NT2/D1 (cell line): ENCODE measurements around the gene SIRT4.

Source experiments
- DNase-seq: peaks from one replicate; pipeline ENCODE4 v3.0.0-alpha.2; 2011; ENCODE audit warnings: low read depth, low spot score
- H3K27me3 ChIP-seq: 2 replicates; pipeline ENCODE4 v1.6.0; 2011; ENCODE audit warnings: mild to moderate bottlenecking; ENCODE audit not compliant: insufficient read length, insufficient read depth
- H3K36me3 ChIP-seq: 2 replicates; pipeline ENCODE4 v1.6.1; 2011; ENCODE audit warnings: mild to moderate bottlenecking, low read length, mixed read lengths; ENCODE audit not compliant: insufficient read depth, insufficient read length
- H3K4me1 ChIP-seq: 2 replicates; pipeline ENCODE4 v1.5.1; 2011; ENCODE audit not compliant: insufficient read depth, insufficient read length
- H3K4me3 ChIP-seq: 2 replicates; pipeline ENCODE4 v1.5.1; 2011; ENCODE audit warnings: low read depth; ENCODE audit not compliant: insufficient read length
- H3K9ac ChIP-seq: 2 replicates; pipeline ENCODE4 v1.6.0; 2011; ENCODE audit warnings: low read depth; ENCODE audit not compliant: insufficient read length
- H3K9me3 ChIP-seq: 2 replicates; pipeline ENCODE4 v1.5.1; 2011; ENCODE audit warnings: mild to moderate bottlenecking, low read length; ENCODE audit not compliant: insufficient read depth
- SUZ12 ChIP-seq: IDR thresholded peaks from 2 replicates; pipeline ENCODE4 v1.6.1; 2011; ENCODE audit not compliant: insufficient read length, insufficient read depth; ENCODE audit errors: extremely low read depth
- YY1 ChIP-seq: IDR thresholded peaks from 2 replicates; pipeline ENCODE4 v1.6.1; 2011; ENCODE audit not compliant: insufficient read length, insufficient read depth
- ZNF274 ChIP-seq: IDR thresholded peaks from 2 replicates; pipeline ENCODE4 v1.6.1; 2011; ENCODE audit warnings: mild to moderate bottlenecking, low read depth, low read length

SIRT4 gene

DNA sequence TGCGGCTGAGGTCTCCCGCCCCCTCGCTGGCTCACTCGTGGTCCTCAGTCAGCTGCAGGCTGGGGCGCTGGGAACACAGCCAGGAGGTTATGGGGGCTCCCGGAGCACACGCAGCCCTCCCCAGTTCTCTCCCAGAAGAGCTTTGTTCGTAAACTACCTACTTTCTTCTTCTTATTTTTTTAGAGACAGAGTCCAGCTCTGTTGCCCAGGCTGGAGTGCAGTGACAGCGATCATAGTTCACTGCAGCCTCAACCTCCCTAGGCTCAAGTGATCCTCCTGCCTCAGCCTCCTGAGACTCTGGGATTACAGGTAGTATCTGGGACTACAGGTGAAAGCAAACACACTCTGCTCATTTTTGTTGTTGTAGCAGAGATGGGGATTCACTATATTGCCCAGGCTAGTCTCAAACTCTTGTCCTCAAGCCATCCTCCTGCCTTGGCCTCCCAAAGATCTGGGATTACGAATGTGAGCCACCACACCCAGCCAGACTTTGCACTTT is 41.0 kb downstream of the SIRT4 start:
- Histone ChIP-seq H3K4me1 (peaks cover 9% of the 10 kb centered on the region), H3K9me3 (peaks cover 7% of the 10 kb centered on the region), H3K9ac (no peak overlapping the region), H3K4me3 (no peak overlapping the region), H3K27me3 (no peaks in the 10 kb centered on the region), H3K36me3 (peaks cover 55% of the 10 kb centered on the region)
- DNase-seq, result no peak
- TF ChIP-seq YY1 (no peak), SUZ12 (no peak), ZNF274 (no peak)

DNA sequence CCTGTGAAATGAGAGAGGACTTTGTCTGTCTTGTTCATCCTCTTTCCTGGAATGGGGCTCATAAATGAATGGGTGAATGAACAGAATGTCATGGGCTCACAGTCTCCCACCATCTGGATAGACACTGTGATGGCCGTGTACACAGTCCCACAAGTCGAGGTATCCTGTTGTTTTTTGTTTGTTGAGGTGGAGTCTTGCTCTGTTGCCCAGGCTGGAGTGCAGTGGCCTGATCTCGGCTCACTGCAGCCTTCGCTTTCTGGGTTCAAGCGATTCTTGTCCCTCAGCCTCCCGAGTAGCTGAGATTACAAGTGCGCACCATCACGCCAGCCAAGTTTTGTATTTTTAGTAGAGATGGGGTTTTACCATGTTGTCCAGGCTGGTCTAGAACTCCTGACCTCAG is 41.6 kb downstream of the SIRT4 start:
- Histone ChIP-seq H3K9ac (no peak overlapping the region), H3K27me3 (no peaks in the 10 kb centered on the region), H3K4me3 (no peak overlapping the region), H3K4me1 (peaks cover 9% of the 10 kb centered on the region), H3K9me3 (0 out of 2 replicates have a peak, but pooled peaks cover under 1% of the 10 kb centered on the region), H3K36me3 (peaks cover 57% of the 10 kb centered on the region)
- TF ChIP-seq YY1 (no peak), SUZ12 (no peak), ZNF274 (no peak)
- no peak for DNase-seq

DNA sequence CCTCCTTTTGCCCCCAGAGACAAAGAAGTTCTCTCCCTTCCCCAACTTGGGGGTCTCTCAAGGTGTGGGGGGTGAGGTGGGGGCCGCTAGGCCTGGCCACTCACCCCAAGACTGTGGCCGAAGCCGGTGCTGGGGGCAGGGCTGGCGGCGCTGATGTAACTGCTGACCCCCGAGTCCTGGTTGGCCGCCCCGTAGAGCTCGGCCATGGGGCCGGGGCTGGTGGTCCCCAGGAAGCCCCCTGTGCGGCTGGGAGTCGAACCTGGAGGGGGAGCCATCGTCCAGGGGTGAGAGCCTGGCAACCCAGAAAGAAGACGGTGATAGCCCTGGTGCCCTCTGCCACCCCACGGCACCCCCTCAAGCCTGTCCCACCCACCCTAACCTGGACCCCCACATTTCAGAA is 43.9 kb downstream of the SIRT4 start:
- Histone ChIP-seq H3K4me1 (peaks cover 9% of the 10 kb centered on the region), H3K36me3 (peaks cover 76% of the 10 kb centered on the region), H3K27me3 (no peaks in the 10 kb centered on the region), H3K9me3 (no peaks in the 10 kb centered on the region), H3K9ac (no peak overlapping the region), H3K4me3 (no peak overlapping the region)
- DNase-seq, result no peak
- TF ChIP-seq SUZ12, result no peak
- no peak for TF ChIP-seq YY1
- no peak for TF ChIP-seq ZNF274

DNA sequence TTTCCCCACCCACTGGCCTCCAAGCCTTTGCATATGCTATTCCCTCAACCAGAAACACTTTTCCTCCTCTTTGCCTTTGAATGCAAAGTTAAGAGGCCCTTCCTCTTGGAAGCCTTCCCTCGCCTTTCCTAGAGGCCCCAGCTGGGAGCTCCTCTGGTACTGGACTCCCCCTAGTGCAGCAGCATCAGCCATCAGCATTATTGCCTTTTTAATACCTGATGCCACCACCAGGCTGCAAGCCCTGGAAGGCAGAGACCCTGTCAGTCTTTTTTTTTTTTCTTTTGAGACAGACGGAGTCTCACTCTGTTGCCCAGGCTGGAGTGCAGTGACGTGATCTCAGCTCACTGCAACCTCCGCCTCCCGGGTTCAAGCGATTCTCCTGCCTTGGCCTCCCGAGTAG is 44.6 kb downstream of the SIRT4 start:
- no peak for DNase-seq
- H3K4me3 ChIP-seq, result no peak overlapping the region
- H3K36me3 ChIP-seq, result peaks cover 80% of the 10 kb centered on the region
- no peaks in the 10 kb centered on the region for H3K27me3 ChIP-seq
- H3K9me3 ChIP-seq, result no peaks in the 10 kb centered on the region
- TF ChIP-seq YY1 (no peak), ZNF274 (no peak), SUZ12 (no peak)
- no peak overlapping the region for H3K9ac ChIP-seq
- H3K4me1 ChIP-seq, result peaks cover 9% of the 10 kb centered on the region

DNA sequence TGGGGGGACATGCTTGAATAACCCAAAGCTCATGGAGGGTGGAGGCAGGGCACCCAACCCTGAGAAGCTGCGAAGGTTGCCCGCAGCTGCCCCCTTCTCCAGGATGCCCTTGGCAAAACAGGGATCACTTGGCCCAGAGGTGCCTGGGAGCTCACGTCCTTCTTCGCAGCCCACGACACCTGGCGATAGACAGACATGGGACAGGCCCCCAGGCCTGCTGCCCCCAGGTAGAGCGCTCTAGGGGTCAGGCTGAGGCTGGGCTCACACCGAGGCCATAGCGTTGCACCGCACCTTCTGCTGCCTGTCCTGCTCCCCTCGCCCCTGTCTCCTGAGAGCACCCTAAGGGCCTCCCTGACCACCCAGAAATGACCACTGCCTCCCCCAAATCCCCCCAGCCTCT is 45.6 kb downstream of the SIRT4 start:
- no peaks in the 10 kb centered on the region for H3K27me3 ChIP-seq
- DNase-seq, result no peak
- TF ChIP-seq SUZ12, result no peak
- TF ChIP-seq ZNF274, result no peak
- TF ChIP-seq YY1, result no peak
- peaks cover 82% of the 10 kb centered on the region for H3K36me3 ChIP-seq
- H3K9me3 ChIP-seq, result no peaks in the 10 kb centered on the region
- peaks cover 3% of the 10 kb centered on the region for H3K4me1 ChIP-seq
- H3K9ac ChIP-seq, result no peak overlapping the region
- H3K4me3 ChIP-seq, result no peak overlapping the region

DNA sequence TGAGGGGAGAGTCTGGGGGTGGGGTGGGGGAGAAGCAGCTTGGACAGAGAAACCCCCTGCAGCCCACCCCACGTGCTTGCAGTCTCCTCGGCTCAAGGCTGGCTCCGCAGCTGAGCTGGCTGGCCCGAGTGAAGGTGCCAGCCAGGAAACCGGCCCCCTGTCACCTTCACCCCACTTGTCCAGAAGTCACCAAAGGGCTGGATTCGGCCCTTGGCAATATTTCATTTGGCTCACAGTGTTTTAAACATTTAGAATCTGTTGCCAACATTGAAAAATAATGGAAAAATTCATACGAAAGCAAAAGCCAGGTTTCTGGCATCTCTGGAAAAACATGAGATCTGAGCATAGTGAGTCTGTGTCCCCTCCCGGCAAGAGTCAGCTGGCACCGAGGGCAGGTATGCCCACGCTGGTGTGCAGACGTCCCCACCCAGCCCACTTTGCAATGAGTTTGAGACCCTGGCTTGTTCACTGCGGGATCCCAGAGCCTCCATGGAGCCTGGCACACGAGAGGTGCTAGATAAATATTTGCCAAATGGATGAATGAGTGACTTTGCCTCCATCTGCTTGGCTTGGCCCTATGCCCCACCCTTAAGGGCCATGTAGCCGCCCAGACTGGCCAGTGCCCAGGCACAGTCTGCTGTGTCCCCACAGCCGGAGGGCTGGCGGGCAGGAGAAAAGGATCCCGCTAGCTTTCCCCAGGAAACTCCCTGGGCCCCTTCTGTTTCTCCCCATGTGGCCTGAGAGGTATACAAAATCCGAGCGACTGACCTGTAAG is 48.6 kb downstream of the SIRT4 start:
- no peak for TF ChIP-seq YY1
- TF ChIP-seq ZNF274, result no peak
- no peak for TF ChIP-seq SUZ12
- Histone ChIP-seq H3K9me3 (no peaks in the 10 kb centered on the region), H3K27me3 (no peaks in the 10 kb centered on the region), H3K9ac (no peak overlapping the region), H3K36me3 (peaks cover 79% of the 10 kb centered on the region), H3K4me3 (no peak overlapping the region), H3K4me1 (no peaks in the 10 kb centered on the region)
- DNase-seq, result no peak

DNA sequence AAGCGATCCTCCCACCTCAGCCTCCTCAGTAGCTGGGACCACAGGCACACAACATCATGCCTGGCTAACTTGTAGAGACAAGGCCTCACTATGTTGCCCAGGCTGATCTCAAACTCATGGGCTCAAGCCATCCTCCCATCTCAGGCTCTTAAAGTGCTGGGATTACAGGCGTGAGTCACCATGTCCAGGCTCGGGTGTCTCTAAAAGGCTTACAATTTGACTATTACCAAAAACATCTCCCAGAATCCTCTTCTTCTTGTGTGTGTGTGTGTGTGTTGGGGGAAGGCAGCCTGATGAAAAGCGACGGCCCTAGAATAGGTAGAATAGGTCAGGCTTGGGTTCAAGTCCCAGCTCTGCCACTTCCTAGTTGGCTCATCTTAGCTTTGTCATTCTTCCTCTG is 50.0 kb downstream of the SIRT4 start:
- Histone ChIP-seq H3K4me1 (no peaks in the 10 kb centered on the region), H3K9ac (no peak overlapping the region), H3K36me3 (peaks cover 75% of the 10 kb centered on the region), H3K4me3 (no peak overlapping the region), H3K9me3 (no peaks in the 10 kb centered on the region), H3K27me3 (no peaks in the 10 kb centered on the region)
- TF ChIP-seq ZNF274, result no peak
- TF ChIP-seq YY1, result no peak
- TF ChIP-seq SUZ12, result no peak
- no peak for DNase-seq
